HG02840 (cell line): ENCODE measurements around the gene EFNB3.

ENCODE experiments used
- ATAC-seq: cut with Tn5 transposase; IDR thresholded peaks from one replicate; pipeline ENCODE4 v1.9.1; 2021; ENCODE audit warnings: mild to moderate bottlenecking, moderate library complexity, moderate number of reproducible peaks; ENCODE audit not compliant: unreplicated experiment, low FRiP score

The EFNB3 gene

DNA sequence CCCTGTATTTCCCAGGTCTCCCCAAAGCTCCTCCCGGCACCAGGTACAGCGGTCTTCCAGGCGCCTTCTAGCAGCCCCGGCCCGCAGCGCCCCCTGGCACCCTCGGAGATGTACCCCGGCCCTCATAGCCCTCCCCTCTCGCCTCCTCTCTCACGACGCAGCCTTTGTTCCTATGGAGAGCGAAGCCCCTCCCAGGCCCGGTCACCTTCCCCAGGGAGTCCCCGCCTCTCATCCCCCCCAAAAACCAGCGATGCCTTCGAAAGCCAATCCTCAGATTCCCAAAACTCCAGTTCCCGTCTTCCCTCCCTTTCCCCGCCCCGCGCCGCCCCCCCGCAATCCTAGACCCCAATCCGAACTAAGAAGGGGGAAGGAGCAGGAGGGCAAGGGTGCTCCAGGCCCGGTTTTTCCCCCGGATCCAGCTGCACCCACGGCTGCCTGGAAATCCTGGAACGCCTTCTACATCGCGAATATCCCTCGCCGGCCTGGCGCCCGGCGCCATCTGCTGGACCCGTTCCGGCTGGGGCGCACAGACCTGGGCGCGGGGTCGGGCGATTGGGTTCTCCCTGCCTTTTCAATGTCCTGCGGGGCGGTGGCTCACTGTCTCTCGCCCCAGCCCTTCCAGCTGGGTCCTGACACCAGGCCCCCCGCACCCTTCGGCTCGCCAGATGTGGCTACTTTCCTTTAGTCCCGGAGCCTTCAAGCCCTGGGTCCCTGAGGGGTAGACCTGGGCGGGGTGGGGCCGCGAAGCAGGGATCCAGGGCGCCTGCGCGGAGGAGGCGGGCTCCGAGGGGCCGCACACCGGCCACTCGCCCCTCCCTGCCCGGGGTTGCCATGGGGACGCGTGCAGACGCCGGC is 12.1 kb downstream of the EFNB3 start, which contains the start of gene DNAH2:
TSS of gene DNAH2 (plus strand) at position 844 of the 855 bp plus-strand sequence. CDS start 1,991 bp downstream, outside the sequence.
- ATAC-seq, result no peak

DNA sequence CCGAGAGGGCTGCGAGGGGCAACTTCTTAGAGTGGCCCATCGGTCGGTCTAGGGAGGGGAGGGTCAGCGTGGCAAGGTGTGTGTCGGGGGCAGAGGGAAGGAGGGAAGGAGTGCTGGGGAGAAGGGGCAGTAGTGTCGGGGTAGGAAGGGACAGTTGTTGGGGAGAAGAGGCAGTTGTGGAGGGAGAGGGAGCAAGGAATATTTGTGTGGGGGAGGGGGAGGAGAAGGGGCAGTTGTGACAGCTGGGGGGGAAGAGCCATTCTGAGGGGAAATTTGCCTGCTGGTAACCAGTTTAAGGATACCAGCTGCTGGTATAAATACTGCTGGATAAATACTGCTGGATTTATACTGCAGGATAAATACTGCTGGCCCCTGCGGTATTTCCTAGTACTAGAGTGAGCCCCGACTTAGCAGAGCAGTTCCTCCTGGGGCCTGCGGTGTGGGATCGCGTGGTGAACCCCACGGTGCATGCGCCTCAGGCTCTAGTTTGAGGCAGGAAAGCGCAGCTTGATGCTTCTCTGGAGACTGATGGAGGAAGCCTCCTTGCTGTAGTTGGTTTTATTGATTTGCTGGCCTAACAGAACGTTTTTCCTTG is 12.9 kb downstream of the EFNB3 start:
- ATAC-seq, result no peak

DNA sequence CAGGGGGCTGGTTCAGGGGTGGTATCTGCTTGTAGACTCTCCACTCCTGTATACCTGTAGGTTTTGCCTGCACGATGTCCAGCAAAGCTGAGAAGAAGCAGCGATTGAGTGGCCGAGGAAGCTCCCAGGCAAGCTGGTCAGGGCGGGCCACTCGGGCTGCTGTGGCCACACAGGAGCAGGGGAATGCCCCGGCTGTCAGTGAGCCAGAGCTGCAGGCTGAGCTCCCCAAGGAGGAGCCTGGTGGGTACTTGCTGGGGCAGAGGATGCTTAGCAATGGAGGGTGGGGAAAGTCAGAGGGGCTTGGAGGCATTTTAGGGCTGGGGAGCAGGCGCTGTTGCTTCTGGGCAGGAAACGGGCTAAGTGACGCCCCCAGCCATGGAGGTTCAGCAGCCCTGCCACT is 14.7 kb downstream of the EFNB3 start:
- ATAC-seq, result no peak

DNA sequence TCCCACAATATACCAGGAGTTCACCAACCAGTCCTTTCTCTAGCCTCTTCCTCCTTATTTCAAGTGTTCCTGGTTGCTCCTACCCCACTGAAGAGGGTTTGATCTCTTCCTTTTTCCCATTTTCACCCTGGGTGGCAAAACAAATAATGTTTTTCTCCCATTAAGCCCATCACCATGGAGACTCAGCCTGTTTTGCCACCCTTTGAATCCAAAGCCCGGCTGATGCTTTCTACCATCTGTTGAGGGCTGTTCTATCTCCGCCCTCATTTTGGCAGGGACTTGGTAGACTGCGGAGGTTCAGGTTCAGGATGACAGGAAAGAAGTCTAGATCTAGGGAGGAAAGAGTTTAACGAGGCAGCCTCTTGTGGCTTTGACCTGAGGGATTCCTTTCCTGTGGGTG is 15.1 kb downstream of the EFNB3 start:
- no peak for ATAC-seq

DNA sequence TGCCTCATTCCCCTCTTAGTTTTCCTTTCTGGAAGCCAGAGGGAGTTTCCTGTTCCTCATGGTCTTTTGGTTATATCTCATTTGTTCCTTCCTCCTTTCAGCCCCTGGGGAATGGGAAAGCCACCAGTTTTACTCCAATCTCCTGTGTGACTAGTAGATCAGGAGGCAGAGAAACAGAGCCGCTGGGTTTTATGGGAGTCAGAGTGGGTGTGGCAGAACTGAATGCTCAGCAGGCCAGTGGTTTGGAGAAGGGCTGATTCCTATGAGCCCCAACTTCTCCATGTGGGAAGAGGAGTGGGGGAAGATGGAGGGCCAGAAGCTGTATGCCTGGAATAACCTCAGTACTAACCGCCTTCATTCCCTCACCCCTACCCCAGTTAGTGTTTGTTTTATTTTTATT is 16.6 kb downstream of the EFNB3 start:
- ATAC-seq, result no peak

DNA sequence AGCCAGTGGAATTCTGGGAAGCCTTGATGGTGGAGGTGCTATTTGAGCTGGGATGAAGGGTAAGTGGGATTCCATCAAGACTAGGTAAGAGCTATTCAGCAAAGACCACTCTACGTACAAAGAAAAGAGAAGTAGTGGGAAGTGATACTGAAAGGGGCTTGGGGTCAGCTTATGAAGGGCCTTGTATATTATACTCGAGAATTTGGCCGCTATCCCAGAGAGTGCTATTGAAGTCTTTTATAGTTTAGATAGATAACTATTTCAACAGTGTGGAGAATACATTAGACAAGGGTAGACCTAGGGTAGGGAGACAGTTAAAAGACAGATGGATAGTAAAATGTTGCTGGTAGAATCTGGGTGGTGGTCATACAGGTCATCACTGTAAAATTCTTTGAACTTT is 22.9 kb downstream of the EFNB3 start:
- no peak for ATAC-seq

DNA sequence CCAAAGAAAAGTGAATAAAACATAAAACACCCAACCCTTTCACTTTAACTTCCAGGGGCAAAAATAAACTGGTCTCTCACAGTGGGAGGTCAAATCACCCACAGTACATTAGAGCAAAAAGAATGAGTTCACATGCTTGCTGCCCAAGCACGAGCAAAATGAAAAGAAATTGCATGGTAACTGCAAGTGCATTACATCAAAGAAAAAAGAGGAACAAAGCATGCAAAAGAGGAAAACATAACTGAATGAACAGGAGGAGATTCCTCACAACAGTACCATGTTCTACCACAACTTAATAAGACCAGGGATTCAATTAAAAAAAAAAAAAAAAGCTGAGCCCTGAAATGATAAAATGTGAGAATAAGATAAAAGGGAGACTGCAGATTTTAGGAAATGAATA is 24.8 kb downstream of the EFNB3 start:
- ATAC-seq, result no peak

DNA sequence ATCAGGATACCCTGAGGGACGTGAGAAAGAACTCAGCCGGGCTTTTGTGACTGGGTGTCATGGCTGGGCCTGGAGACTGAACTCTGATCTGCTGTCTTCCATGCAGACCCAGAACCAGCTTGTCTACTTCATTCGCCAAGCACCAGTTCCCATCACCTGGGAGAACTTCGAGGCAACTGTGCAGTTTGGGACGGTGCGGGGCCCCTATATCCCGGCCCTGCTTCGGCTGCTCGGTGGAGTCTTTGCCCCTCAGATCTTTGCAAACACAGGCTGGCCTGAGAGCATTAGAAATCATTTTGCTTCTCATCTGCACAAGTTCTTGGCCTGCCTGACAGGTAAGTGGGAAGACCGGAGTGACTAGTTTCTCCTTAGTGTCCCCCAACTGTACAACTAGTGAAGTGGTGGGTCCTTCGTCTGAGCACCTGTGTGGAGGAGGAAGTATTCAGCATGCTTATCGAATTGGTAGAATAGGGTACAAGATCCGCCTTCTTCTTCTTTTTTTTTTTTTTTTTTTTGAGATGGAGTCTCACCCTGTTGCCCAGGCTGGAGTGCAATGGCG is 28.1 kb downstream of the EFNB3 start:
- ATAC-seq, result no peak

DNA sequence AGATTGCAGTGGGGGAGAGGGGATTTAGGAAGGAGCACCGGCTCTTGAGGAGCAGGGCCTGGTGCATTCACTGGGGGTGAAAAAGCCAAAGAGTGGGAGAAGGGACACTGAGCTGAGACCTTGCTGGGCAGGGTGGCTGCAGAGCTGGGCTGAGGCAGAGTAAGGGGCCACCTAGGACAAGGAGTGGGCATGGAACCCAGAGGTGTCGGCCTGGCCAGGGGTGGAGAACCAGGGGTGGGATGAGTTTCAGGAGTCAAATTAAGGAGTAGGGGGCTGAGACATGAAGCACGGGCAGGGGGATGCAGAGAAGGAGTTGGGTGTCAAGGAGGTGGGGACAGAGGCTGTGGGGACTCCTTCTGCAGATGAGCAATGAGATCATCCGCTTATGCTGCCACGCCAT is 32.6 kb downstream of the EFNB3 start:
- no peak for ATAC-seq

DNA sequence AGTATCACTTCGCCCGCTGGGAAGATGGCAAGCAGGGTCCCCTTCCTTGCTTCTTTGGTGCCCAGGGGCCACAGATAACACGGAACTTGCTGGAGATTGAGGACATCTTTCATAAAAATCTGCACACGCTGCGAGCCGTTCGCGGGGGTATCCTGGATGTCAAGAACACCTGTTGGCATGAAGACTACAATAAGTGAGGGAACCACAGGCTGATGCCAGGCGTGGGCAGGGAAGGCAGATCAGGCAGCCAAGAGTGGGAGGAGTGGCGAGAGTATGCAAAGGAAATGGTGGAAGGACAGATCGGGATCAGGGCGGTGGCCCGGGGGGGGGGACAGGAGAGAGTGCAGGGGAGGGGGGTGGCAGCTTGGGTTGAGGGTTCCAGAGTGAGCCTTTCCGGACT is 34.7 kb downstream of the EFNB3 start:
- no peak for ATAC-seq

DNA sequence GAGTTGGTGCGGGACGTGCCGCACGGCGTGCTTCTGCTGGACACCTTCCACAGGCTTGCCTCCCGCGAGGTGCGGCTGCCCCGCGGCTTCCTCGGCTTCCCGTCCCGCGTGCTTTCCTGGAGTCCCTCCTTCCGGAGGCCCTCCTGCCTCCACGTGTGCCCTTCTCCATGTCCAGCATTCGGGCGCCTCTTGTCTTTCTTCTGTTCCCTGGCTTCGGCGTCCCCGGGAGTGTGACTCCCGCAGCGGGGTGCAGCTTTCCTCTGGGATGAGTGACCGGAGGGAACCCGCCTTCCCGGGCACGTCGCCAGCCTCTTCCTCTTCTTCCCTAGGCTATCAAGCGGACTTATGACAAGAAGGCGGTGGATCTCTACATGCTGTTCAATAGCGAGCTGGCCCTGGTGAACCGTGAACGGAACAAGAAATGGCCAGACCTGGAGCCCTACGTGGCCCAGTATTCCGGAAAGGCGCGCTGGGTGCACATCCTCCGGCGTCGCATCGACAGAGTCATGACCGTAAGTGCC is 35.5 kb downstream of the EFNB3 start:
- ATAC-seq, result no peak

DNA sequence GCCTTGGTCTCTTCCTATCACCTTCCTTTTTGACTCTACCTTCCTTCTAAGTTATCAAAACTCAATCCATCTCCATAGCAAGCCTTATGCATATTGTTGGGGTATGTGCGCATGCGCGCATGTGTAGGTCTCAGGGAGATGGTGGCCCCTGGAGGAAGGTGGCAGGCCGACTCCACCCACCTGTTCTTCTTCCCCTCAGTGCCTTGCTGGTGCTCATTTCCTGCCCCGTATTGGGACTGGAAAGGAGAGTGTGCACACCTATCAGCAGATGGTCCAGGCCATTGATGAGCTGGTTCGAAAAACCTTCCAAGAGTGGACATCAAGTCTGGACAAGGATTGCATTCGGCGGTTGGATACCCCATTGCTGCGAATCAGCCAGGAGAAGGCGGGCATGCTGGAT is 37.7 kb downstream of the EFNB3 start:
- no peak for ATAC-seq

DNA sequence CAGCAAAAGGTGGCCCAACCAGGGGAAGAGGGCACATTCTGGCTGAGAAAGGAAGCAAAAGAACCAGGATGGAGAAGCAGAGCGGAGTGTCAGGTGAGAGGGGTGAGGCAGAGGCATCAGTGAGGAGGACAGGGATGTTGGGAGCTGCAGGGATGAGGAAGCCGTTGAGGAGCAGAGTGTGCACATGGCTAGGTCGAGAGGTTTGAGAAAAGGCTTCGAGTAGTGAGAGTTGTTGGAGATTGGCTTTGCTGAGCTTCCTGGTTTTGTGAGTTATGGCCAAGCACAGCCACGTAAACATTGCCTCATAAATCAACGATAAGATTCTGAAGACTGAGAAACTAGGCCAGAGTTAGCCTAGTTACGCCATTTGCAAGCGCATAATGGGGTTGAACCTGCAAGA is 39.4 kb downstream of the EFNB3 start:
- no peak for ATAC-seq

DNA sequence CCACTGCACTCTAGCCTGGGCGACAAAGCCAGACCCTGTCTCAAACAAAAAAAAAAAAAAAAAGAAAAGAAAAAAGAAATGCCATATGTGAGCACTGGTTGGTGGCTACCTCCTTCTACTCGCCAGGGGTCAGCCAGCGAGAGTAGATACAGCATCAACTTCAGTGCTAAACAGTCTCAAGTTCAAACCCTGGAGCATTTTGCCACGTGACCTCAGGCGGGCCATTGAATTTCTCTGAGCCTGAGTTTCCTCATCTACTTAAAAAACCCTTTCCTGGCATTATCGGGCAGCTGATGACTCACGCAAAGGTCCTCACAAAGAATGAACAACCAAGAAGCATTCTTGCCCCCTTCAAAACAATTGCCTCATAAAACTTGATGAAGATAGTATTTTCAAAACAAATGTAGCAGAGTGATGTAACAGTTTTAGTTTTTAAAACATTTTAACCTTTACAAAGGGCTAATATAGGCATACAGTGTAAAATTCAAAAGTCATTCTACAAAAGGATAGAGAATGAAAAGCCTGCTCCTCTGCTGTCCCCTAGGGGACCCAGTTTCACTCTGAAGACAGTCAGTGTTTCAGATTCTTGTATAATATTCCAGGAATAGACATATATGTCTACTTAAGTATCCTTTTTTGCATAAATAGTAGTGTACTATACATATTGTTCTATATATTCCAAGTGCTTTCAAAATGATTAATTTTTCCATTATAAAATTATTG is 40.9 kb downstream of the EFNB3 start:
- ATAC-seq, result no peak

DNA sequence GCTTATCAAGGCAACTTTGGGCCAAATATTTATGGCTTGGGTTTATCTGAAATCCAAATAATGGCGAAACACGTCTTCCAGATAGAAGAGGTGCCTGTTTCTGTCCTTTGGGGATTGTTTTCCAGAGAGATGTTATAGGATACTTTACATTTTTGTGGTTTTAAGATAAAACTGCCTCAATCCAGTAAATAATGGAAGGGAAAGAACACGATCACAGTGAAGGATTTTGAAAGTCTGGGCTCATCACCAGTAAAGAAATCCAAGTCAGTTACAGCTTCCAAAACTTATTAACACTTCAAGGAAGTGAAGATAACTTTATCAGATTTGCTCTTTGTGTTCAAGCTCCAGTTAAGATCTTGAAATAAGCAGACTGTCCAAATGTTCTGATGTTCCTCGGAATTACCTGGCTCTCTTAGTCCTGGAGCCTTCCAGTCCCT is 42.7 kb downstream of the EFNB3 start:
- ATAC-seq, result no peak

DNA sequence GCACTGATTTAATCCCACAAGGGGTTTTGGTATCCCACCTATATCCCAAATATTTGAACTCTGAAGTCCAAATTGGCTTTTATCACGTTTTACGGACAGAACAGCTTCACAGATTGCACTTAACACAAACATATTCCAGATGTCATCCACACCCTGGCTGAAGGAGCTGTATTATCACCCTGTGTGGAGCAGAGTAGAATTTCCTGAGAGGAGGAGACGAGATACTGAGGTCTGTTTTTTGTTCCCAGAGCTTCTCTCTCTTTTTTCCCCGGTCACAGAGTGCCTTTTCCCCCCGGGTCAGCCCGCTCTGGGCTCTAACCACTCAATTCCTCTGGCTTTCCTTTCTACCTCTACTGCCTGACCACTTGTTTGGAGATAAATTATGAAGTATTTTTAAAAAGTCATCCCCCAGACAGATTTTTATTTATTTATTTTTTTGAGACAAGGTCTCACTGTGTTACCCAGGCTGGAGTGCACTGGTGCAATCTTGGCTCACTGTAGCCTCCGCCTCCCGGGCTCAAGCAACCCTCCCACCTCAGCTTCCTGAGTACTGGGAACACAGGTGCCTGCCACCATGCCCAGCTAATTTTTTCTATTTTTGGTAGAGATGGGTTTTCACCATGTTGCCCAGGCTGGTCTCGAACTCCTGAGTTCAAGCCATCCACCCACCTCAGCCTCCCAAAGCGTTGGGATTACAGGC is 43.2 kb downstream of the EFNB3 start:
- ATAC-seq, result no peak

DNA sequence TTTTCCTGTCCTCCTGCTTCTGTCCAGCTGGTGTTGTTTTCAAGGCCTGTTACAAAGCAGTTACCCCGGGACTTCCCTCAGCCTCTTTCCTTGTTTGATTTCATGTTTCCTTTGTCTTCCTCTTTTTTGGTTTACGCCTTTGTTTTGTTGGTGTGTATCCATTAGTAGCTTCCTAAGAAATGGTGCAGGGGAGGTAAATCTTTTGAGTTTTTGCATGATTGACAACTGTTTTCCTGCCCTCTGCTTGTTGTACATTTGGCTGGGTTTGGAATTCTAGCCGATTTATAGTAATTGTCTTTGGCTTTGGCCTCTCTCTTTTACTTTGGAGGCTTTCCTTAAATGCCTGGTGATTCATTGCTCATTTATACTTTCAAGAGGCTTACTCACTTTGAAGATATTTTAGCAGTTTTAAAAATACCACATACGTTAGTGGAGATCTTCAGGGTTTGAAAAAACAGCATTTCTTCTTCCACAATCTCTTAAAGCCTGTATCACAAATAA is 45.4 kb downstream of the EFNB3 start:
- no peak for ATAC-seq

DNA sequence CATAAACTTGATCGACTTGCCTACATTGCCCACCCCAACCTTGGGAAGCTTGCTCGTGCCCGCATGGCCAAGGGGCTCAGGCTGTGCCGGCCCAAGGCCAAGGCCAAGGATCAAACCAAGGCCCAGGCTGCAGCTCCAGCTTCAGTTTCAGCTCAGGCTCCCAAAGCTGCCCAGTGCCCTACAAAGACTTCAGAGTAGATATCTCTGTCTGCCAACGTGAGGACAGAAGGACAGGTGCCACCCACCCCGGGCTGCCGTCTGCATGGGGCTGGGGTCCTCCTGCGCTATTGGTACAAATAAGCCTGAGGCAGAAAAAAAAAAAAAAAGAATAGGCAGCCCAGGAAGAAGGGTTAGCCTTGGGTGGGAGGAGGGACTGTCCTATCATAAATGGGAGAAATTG is 49.7 kb downstream of the EFNB3 start:
- no peak for ATAC-seq

DNA sequence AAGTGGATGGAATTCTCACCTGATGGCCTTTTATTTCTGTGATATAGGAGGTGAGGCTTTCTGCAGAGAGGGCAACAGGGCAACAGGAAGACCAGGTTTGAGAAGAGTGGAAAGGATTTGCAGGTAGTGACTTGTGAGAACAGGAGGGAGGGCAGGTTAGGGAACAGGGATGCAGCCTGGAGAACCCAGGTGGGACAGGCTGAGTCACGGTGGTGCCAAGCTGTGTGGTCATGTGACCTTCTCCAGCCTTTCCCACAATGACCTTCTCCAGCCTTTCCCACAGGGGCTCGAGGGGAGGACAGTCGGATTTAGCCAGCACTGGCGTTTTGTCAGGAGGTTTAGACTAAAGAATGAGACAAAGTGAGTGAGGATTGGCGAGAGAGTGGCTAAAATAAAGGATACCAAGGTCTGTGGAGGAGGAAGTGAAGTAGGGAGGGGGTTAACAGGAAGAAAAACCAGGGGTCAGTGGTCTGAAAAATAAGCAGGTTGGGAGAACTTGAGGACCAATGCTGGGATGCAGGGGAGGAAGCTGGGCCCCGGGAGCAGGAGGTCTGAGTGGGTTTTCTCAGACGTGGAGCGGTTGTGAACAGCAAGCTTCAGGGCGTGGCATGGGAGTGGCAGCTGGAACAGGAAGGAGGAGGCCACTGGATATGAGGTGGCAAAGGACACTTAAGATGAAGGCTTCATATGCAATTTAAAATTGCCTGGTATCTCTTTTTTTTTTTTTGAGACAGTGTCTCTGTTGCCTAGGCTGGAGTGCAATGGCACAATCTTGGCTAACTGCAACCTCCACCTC is 50.3 kb downstream of the EFNB3 start:
- ATAC-seq, result no peak
